SK-N-SH (cell line): Measurements from ENCODE around the gene CCDC38. TPM values are rescaled to one million over a fixed set of nuclear protein-coding genes. Genes with fewer than 3 reads are reported as not detected.

ENCODE experiments used
- CTCF ChIA-PET: fragments of 300-600, 350-600 bp; formaldehyde crosslinking; extraction: SDS; loops from one replicate; lab custom pipeline; 2021; lab: Yijun Ruan, JAX
- POLR2A ChIA-PET: fragments of 350-600 bp; sonication (Branson Sonifier 250); formaldehyde crosslinking; extraction: SDS; loops from one replicate; lab custom pipeline; 2020; ENCODE audit warnings: antibody characterized with exemption, inconsistent platforms; lab: Yijun Ruan, JAX
- DNase-seq: peaks from one replicate; pipeline ENCODE4 v3.0.0; 2012
- H2AFZ ChIP-seq: fragments of 200-600 bp; sonication (generic); 2 replicates; pipeline ENCODE4 v1.8.1; 2016; ENCODE audit warnings: antibody characterized with exemption, mild to moderate bottlenecking, low read depth
- H3F3A ChIP-seq: fragments of 200-600 bp; sonication (generic); replicated peaks from 2 replicates; pipeline ENCODE3; 2016; ENCODE audit warnings: antibody characterized with exemption, mild to moderate bottlenecking; ENCODE audit not compliant: insufficient read depth
- H3K27ac ChIP-seq, 2 experiments: fragments of 200-500 bp in 1 of 2; fragments of 200-600 bp in 1 of 2; sonication (Bioruptor generic) in 1 of 2; sonication (generic), shearing (Covaris generic) in 1 of 2; 2 replicates each; pipeline versions ENCODE4 v1.5.1 to v1.6.1; 2014 to 2016; ENCODE audit warnings: low read depth in 2 of 2, inconsistent platforms in 1 of 2, low read length in 1 of 2, mild to moderate bottlenecking in 1 of 2, mixed read lengths in 1 of 2
- H3K27me3 ChIP-seq: fragments of 200-600 bp; sonication (generic), shearing (Covaris generic); 2 replicates; pipeline ENCODE4 v1.6.1; 2016; ENCODE audit warnings: mixed run types; ENCODE audit not compliant: insufficient read depth
- H3K36me3 ChIP-seq, 2 experiments: fragments of 200-500 bp in 1 of 2; fragments of 200-600 bp in 1 of 2; sonication (Bioruptor generic) in 1 of 2; sonication (generic) in 1 of 2; replicated peaks in 1 of 2; 2 replicates each; pipeline versions ENCODE3 to v1.5.1; 2014 to 2016; ENCODE audit warnings: low read length in 1 of 2, mild to moderate bottlenecking in 1 of 2; ENCODE audit not compliant: insufficient read depth in 2 of 2, control insufficient read depth in 1 of 2
- H3K4me1 ChIP-seq, 2 experiments: fragments of 200-500 bp in 1 of 2; fragments of 200-600 bp in 1 of 2; sonication (Bioruptor generic) in 1 of 2; sonication (generic), shearing (Covaris generic) in 1 of 2; 2 replicates each; pipeline versions ENCODE4 v1.5.1 to v1.6.1; 2014 to 2016; ENCODE audit warnings: low read depth in 1 of 2, low read length in 1 of 2, mixed run types in 1 of 2; ENCODE audit not compliant: insufficient read depth in 2 of 2, control insufficient read depth in 1 of 2
- H3K4me2 ChIP-seq: fragments of 200-600 bp; sonication (generic), shearing (Covaris generic); 2 replicates; pipeline ENCODE4 v1.6.1; 2017; ENCODE audit warnings: mixed run types
- H3K4me3 ChIP-seq, 2 experiments: fragments of 200-500 bp in 1 of 2; fragments of 200-600 bp in 1 of 2; sonication (Bioruptor generic) in 1 of 2; sonication (generic), shearing (Covaris generic) in 1 of 2; 2 replicates each; pipeline versions ENCODE4 v1.5.1 to v1.8.1; 2014 to 2016; ENCODE audit warnings: low read depth in 2 of 2, inconsistent platforms in 1 of 2, low read length in 1 of 2, mild to moderate bottlenecking in 1 of 2, mixed read lengths in 1 of 2, moderate library complexity in 1 of 2
- H3K79me2 ChIP-seq: fragments of 200-600 bp; sonication (generic); 2 replicates; pipeline ENCODE4 v1.8.1; 2017; ENCODE audit warnings: mild to moderate bottlenecking; ENCODE audit not compliant: insufficient read depth
- H3K9ac ChIP-seq: fragments of 200-600 bp; sonication (generic); 2 replicates; pipeline ENCODE4 v1.6.1; 2017; ENCODE audit warnings: mixed run types
- H3K9me2 ChIP-seq: fragments of 200-600 bp; sonication (generic); 2 replicates; pipeline ENCODE4 v1.6.1; 2017; ENCODE audit warnings: mixed run types
- H3K9me3 ChIP-seq: fragments of 200-600 bp; sonication (generic); 2 replicates; pipeline ENCODE4 v1.6.1; 2017; ENCODE audit warnings: mixed run types, mild to moderate bottlenecking, moderate library complexity
- H4K20me1 ChIP-seq: fragments of 200-600 bp; sonication (generic); 2 replicates; pipeline ENCODE4 v1.6.1; 2017; ENCODE audit warnings: mild to moderate bottlenecking, mixed run types; ENCODE audit not compliant: insufficient read depth
- CTCF ChIP-seq: fragments of 200-600 bp; sonication (generic); IDR thresholded peaks from 2 replicates; pipeline ENCODE4 v1.6.1; 2017; ENCODE audit warnings: antibody characterized with exemption, mild to moderate bottlenecking, moderate library complexity
- FOXM1 ChIP-seq: IDR thresholded peaks from 2 replicates; pipeline ENCODE4 v1.4.0; 2012; ENCODE audit warnings: low read depth, mild to moderate bottlenecking
- NRF1 ChIP-seq: IDR thresholded peaks from 2 replicates; pipeline ENCODE4 v1.6.1; 2012; ENCODE audit warnings: low read depth, mild to moderate bottlenecking, low read length
- RFX5 ChIP-seq: IDR thresholded peaks from 2 replicates; pipeline ENCODE4 v1.6.1; 2012; ENCODE audit warnings: mild to moderate bottlenecking, improper control_type of control experiment, low read length
- TCF12 ChIP-seq: IDR thresholded peaks from 2 replicates; pipeline ENCODE4 v1.4.0; 2012
- WGBS: methylation state at CpG from one replicate; pipeline ENCODE4 v1.1.6; 2017; ENCODE audit warnings: low lambda C conversion rate; 5-methylcytosine and 5-hydroxymethylcytosine counted together
- polyA plus RNA-seq, 3 experiments: library from polyadenylated mRNA; depleted of rRNA; stranded (reverse); fragments of >200 nt; gene quantifications; 2 replicates each; pipeline ENCODE4 v1.2.3, GENCODE V29; 2012
- TF ChIP-seq, protein P1 (sequence below): IDR thresholded peaks from 2 replicates; pipeline ENCODE4 v1.4.0; 2012; ENCODE audit warnings: low read depth, borderline replicate concordance
- TF ChIP-seq, protein P2 (sequence below): IDR thresholded peaks from 2 replicates; pipeline ENCODE4; 2012
- TF ChIP-seq, protein P3 (sequence below): fragments of 150-350 bp; IDR thresholded peaks from 2 replicates; pipeline ENCODE4 v1.6.1; 2017; ENCODE audit warnings: antibody characterized with exemption, low read length, low read depth, borderline replicate concordance

Gene CCDC38
- polyA plus RNA-seq, 1 of the 3 experiments (the other 2 are of a cell fraction) = not detected

DNA sequence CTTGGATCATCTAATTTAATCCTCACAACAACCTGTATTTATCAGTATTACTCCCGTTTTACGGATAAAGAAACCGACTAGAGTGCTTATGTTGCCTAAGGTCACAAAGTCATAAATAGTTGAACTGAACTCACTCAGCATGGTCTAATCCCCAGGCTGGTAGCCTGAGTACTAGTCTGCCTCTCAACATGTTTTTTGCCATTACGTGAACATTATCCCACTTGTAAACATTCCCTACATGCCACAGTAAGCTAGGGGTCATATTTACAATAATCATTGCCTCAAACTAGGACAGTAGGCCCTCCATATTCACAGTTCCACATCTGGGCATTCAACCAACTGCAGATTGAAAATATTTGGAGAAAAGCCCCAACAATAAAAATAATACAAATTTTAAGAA, 71.5 kb downstream of the CCDC38 start:
- H3K9me2 ChIP-seq = no peaks in the 10 kb centered on the region
- H4K20me1 ChIP-seq = no peaks in the 10 kb centered on the region
- TF ChIP-seq CTCF = no peak
- no peak for TF ChIP-seq TCF12
- TF ChIP-seq NRF1 = no peak
- TF ChIP-seq, protein P1, sequence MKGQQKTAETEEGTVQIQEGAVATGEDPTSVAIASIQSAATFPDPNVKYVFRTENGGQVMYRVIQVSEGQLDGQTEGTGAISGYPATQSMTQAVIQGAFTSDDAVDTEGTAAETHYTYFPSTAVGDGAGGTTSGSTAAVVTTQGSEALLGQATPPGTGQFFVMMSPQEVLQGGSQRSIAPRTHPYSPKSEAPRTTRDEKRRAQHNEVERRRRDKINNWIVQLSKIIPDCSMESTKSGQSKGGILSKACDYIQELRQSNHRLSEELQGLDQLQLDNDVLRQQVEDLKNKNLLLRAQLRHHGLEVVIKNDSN = no peak
- TF ChIP-seq, protein P2, sequence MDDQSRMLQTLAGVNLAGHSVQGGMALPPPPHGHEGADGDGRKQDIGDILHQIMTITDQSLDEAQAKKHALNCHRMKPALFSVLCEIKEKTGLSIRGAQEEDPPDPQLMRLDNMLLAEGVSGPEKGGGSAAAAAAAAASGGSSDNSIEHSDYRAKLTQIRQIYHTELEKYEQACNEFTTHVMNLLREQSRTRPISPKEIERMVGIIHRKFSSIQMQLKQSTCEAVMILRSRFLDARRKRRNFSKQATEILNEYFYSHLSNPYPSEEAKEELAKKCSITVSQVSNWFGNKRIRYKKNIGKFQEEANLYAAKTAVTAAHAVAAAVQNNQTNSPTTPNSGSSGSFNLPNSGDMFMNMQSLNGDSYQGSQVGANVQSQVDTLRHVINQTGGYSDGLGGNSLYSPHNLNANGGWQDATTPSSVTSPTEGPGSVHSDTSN = no peak
- no peak for DNase-seq
- H3F3A ChIP-seq = no peaks in the 10 kb centered on the region
- no peak overlapping the region for H3K9ac ChIP-seq
- no peak overlapping the region for H3K4me2 ChIP-seq
- H3K36me3 ChIP-seq = peaks cover 14 to 33% of the 10 kb centered on the region in 2 experiments
- no peak overlapping the region for H3K27ac ChIP-seq
- WGBS = 99% methylated on average over 4 of the region's 4 CpGs
- no peaks in the 10 kb centered on the region for H3K79me2 ChIP-seq
- H3K27me3 ChIP-seq = no peaks in the 10 kb centered on the region
- no peak overlapping the region for H3K4me3 ChIP-seq
- no peaks in the 10 kb centered on the region for H3K9me3 ChIP-seq
- no peak overlapping the region for H2AFZ ChIP-seq
- ChIA-PET POLR2A (no interaction called here), CTCF (no interaction called here)
- no peaks in the 10 kb centered on the region for H3K4me1 ChIP-seq

GRCh38 chr12:95863337-95863736, 79.1 kb downstream of the CCDC38 start:
- POLR2A ChIA-PET = no interaction called here
- Histone ChIP-seq H3K4me3 (no peak overlapping the region), H3K4me2 (no peak overlapping the region), H3K36me3 (peaks cover 57 to 59% of the 10 kb centered on the region in 2 experiments), H3K4me1 (peaks cover 0 to 4% of the 10 kb centered on the region in 2 experiments; a peak in 2 of 4 replicates), H4K20me1 (0 out of 2 replicates have a peak, but pooled peaks cover 9% of the 10 kb centered on the region), H3K79me2 (peaks cover 63% of the 10 kb centered on the region), H3K9me3 (no peaks in the 10 kb centered on the region; the same call in 1 of the 2 replicates), H2AFZ (no peak overlapping the region), H3K27me3 (no peaks in the 10 kb centered on the region), H3K9me2 (no peaks in the 10 kb centered on the region), H3F3A (no peaks in the 10 kb centered on the region), H3K27ac (no peak overlapping the region), H3K9ac (no peak overlapping the region)
- no peak for DNase-seq
- TF ChIP-seq RFX5 (no peak), FOXM1 (no peak)
- TF ChIP-seq, protein P3, sequence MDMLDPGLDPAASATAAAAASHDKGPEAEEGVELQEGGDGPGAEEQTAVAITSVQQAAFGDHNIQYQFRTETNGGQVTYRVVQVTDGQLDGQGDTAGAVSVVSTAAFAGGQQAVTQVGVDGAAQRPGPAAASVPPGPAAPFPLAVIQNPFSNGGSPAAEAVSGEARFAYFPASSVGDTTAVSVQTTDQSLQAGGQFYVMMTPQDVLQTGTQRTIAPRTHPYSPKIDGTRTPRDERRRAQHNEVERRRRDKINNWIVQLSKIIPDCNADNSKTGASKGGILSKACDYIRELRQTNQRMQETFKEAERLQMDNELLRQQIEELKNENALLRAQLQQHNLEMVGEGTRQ = no peak
- TF ChIP-seq, protein P1 = no peak
- TF ChIP-seq, protein P2 = no peak
- CTCF ChIA-PET = interaction anchor here (1.1 to 1.6 kb wide), 3 partner anchors 8 to 136 kb away, joined by 3 to 5 read pairs (median 4); no protein-coding TSS in a partner anchor
